ENCODE measurements around the gene PLAC1.

PLAC1 gene

DNA sequence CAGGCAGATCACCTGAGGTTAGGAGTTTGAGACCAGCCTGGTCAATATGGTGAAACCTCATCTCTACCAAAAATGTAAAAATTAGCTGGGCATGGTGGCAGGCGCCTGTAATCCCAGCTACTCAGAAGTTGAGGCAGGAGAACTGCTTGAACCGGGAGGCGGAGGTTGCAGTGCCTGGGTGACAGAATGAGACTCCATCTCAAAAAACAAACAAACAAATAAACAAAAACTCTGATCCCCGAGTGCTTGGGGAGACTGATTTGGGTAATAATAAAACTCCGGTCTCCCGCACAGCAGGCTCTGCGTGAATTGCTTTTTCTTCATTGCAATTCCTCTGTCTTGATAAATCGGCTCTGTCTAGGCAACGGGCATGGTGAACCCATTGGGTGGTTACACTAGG, 124.9 kb downstream of the PLAC1 start:
- DNase-seq (ENCODE audit: low read depth), result no peak
- TF ChIP-seq, protein P1, sequence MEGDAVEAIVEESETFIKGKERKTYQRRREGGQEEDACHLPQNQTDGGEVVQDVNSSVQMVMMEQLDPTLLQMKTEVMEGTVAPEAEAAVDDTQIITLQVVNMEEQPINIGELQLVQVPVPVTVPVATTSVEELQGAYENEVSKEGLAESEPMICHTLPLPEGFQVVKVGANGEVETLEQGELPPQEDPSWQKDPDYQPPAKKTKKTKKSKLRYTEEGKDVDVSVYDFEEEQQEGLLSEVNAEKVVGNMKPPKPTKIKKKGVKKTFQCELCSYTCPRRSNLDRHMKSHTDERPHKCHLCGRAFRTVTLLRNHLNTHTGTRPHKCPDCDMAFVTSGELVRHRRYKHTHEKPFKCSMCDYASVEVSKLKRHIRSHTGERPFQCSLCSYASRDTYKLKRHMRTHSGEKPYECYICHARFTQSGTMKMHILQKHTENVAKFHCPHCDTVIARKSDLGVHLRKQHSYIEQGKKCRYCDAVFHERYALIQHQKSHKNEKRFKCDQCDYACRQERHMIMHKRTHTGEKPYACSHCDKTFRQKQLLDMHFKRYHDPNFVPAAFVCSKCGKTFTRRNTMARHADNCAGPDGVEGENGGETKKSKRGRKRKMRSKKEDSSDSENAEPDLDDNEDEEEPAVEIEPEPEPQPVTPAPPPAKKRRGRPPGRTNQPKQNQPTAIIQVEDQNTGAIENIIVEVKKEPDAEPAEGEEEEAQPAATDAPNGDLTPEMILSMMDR (IDR thresholded peaks at IDR 0.05; ENCODE audit: low read length, missing control alignments), result no peak
- H3K4me3 ChIP-seq (replicated peaks; ENCODE audit: low read depth, low read length), result no peak overlapping the region

DNA sequence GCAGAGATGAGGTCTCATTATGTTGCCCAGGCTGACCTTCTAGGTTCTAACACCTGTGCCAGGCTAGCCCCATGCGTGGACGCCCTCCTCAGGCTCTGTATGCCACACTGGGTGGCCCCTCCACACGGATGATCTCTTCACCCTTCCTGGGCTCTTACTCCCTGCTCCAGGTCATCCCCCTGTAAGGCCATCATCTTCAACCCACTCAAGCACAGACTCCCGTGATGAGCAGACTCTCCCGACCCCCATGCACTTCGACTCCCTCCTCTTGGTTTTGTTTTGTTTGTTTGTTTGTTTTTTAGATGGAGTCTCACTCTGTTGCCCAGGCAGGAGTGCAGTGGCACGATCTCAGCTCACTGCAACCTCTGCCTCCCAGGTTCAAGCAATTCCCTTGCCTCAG, 127.4 kb downstream of the PLAC1 start:
- H3K4me3 ChIP-seq (replicated peaks; ENCODE audit: low read depth, low read length), result no peak overlapping the region
- DNase-seq (ENCODE audit: low read depth), result no peak
- TF ChIP-seq, protein P1 (IDR thresholded peaks at IDR 0.05; ENCODE audit: low read length, missing control alignments), result no peak

DNA sequence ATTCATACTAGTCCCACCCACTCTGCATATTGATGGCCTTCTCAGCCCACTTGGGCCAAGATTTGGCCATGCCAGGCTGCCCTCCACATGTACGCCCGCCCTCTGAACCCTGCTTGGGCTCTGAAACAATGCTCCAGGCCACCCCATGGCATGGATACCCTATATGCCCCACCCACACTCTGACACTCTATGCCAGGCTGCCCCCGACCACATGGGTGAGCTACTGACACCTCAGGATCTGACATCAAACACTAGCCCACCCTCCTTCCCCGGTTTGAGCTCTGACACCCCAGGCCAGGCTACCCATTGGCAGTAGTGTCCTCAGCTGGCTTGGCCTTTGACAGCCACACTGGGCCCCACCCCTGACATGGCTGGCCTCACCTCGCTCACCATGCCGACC, 128.8 kb downstream of the PLAC1 start:
- no peak for DNase-seq (ENCODE audit: low read depth)
- TF ChIP-seq, protein P1 (IDR thresholded peaks at IDR 0.05; ENCODE audit: low read length, missing control alignments), result no peak
- H3K4me3 ChIP-seq (replicated peaks; ENCODE audit: low read depth, low read length), result no peak overlapping the region

DNA sequence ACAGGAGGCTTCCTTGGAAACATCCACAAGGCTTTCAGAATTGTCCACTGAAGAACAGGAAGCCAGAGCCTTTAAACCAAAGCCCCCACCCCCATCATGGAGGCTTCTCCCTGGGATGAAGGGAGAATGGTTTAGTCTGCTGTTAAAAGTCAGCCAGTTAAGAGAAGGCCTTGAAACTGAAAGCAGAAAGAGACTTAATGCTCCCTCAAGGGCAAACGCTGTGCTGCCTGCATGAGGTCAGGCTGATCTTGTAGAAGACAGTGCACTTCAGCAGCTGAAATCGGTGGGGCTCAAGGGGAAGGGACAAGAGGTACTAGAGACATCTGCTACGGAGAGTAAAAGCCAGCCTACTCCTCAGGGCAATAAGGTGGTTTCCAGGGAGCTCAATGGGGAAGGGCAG, 129.3 kb downstream of the PLAC1 start:
- DNase-seq (ENCODE audit: low read depth), result no peak
- TF ChIP-seq, protein P1 (IDR thresholded peaks at IDR 0.05; ENCODE audit: low read length, missing control alignments), result no peak
- no peak overlapping the region for H3K4me3 ChIP-seq (replicated peaks; ENCODE audit: low read depth, low read length)

DNA sequence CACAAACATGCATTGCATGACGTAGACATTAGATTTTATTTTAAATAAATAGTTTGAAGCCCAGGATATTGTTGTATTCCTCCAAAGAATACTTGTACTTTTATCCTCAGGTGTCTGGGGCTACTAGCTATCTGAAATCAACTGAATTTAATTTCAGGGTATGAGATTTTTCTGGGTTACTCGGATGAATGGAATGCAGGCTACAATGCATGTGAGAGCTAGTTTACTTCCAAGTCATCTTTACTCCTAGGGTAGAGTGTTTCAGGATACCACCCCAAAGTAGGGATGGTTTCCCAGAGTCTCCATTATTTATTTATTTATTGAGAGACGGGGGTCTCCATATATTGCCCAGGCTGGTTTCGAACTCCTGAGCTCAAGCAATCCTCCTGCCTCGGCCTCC, 131.9 kb downstream of the PLAC1 start:
- no peak for DNase-seq (ENCODE audit: low read depth)
- H3K4me3 ChIP-seq (replicated peaks; ENCODE audit: low read depth, low read length), result no peak overlapping the region
- TF ChIP-seq, protein P1 (IDR thresholded peaks at IDR 0.05; ENCODE audit: low read length, missing control alignments), result no peak

DNA sequence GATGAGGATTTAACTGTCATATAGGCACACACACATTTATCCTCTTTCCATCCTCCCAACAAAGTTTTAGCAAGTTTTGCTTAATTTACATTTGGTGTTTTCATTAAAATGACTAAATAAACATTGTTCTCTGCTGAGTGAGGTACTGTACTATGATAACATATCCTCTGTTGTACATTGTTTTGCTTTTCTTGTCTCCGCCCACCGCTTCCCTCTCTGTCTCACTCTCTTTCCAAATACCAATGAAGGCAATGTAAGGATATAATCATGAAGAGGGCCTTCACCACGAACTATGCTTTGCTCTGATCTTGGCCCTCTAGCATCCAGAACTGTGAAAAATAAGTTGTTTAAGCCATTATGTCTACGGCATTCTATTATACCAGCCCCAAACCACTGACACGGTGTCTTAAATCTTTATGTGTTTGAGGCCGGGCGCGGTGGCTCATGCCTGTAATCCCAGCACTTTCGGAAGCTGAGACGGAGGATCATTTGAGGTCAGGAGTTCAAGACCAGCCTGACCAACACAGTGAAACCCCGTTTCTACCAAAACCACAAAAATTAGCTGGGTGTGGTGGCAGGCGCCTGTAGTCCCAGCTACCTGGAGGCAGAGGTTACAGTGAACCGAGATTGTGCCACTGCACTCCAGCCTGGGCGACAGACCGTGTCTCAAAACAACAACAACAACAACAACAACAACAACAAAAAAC, 133.0 kb downstream of the PLAC1 start:
- TF ChIP-seq, protein P1 (IDR thresholded peaks at IDR 0.05; ENCODE audit: low read length, missing control alignments), result no peak
- DNase-seq (ENCODE audit: low read depth), result no peak
- H3K4me3 ChIP-seq (replicated peaks; ENCODE audit: low read depth, low read length), result no peak overlapping the region

DNA sequence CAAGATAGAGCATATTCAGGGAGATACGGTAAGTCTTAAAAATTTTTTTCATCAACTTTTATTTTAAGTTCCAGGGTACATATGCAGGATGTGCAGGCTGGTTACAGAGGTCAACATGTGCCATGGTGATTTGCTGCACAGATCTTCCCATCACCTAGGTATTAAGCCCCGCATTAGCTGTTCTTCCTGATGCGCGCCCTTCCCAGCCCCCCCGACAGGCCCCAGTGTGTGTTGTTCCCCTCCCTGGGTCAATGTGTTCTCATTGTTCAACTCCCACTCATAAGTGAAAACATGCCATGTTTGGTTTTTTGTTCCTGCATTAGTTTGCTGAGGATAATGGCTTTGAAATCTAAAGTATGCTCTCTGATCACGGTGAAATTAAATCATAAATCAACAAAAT, 134.1 kb downstream of the PLAC1 start:
- TF ChIP-seq, protein P1 (IDR thresholded peaks at IDR 0.05; ENCODE audit: low read length, missing control alignments), result no peak
- no peak for DNase-seq (ENCODE audit: low read depth)
- H3K4me3 ChIP-seq (replicated peaks; ENCODE audit: low read depth, low read length), result no peak overlapping the region
